Fibroblast of mammary gland (primary cell): ENCODE measurements around the gene MCM3.

Experiments used
- DNase-seq: peaks from one replicate; pipeline ENCODE4 v3.0.0-alpha.2; 2010; ENCODE audit warnings: low read depth
- H3K4me3 ChIP-seq: 2 replicates; pipeline ENCODE4 v1.5.1; 2011; ENCODE audit warnings: low read depth, mild to moderate bottlenecking, low read length, moderate library complexity; ENCODE audit not compliant: control insufficient read depth
- TF ChIP-seq, protein P1 (sequence below): conservative IDR thresholded peaks from 2 replicates; pipeline ENCODE4 v1.5.1; 2011; ENCODE audit warnings: low read depth, low read length, inconsistent platforms; ENCODE audit not compliant: control insufficient read depth, insufficient read depth

Gene MCM3

DNA sequence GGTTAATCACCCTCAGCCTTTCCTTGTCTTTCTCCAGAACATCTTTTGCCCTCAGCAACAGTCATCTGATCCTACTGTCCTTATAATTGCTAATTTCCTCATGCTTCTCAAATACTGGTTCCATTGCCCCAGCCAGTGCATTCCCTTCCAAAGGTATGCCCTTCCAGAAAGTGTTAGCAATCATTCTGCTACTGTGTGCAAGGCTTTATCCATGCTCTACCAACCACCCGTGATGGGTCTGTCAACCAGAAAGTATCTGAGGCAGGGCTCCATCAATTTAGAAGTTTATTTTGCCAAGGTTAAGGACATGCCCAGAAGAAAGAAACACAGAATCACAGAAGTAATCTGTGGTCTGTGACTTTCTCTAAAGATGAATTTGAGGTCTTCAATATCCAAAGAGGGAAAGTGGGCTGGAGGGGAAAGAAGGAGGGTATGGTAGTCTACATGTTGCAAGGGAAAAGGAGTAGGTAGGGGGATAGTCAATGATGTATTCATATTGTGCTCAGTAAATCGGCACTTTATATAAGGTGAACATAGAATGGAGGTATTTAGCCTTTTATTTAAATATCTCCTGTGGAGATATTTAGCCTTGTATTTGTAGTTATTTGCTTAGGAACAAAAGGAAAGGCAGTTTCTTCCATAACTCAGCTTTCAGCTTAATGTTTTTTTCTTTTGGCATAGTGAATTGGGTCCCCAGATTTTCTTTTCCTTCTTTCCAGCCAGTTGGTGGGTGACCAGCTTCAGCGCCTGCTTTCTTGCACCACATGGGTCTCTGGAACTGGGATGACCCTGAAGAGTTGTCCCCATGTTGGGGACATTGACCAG, 42.2 kb upstream of the MCM3 start:
- TF ChIP-seq, protein P1, sequence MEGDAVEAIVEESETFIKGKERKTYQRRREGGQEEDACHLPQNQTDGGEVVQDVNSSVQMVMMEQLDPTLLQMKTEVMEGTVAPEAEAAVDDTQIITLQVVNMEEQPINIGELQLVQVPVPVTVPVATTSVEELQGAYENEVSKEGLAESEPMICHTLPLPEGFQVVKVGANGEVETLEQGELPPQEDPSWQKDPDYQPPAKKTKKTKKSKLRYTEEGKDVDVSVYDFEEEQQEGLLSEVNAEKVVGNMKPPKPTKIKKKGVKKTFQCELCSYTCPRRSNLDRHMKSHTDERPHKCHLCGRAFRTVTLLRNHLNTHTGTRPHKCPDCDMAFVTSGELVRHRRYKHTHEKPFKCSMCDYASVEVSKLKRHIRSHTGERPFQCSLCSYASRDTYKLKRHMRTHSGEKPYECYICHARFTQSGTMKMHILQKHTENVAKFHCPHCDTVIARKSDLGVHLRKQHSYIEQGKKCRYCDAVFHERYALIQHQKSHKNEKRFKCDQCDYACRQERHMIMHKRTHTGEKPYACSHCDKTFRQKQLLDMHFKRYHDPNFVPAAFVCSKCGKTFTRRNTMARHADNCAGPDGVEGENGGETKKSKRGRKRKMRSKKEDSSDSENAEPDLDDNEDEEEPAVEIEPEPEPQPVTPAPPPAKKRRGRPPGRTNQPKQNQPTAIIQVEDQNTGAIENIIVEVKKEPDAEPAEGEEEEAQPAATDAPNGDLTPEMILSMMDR = no peak
- DNase-seq = no peak
- no peak overlapping the region for H3K4me3 ChIP-seq

DNA sequence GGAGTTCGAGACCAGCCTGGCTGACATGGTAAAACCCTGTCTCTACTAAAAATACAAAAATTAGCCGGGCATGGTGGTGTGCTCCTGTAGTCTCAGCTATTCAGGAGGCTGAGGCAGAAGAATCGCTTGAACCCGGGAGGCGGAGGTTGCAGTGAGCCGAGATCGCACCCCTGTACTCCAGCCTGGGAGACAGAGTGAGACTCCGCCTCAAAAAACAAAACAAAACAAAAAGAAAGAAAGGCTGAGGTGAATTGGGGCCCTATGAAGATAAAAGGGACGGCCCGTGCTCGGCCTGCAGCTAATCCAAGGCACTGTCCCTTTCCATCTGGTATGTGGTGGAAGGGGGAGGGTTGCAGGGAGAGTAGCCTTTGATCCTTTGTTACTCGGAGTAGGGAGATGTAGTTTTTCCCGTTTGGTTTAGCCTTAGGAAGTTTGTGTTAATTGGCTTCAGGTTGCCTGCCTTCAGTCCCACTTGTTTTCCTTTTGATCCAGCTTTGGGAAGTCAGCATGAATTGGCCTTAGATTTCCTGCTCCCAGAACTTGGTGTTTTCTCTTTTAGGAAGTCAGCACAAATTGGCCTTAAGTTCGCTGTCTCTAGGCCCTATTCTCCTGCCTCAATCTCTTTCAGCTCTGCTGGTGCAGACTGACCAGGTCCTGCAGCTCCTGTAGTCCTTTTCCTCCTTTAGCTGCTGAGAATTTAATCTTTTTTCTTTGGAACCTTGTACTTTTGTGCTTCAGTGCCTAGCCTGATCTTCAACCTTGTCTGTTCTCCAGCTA, 41.3 kb upstream of the MCM3 start:
- no peak overlapping the region for H3K4me3 ChIP-seq
- TF ChIP-seq, protein P1 = no peak
- no peak for DNase-seq

DNA sequence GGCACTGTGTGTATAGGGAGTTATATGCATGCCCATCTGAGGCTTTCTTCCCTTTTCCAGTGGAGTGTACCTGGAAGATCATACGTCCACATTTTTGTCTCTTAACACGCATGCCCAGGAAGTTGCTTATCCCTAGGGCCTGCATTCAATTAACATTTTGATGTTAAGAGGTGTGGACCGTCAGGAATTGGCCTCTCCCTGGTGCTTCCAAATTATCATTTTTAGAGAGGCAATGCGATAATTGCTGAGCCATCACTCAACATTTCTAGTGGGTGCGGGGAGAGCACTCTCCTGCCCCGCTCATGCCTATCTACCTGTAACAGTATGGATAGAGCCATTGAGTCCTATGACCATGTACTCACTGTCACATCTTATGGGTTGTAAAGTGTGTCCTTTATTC, 39.6 kb upstream of the MCM3 start:
- no peak for DNase-seq
- TF ChIP-seq, protein P1 = no peak
- H3K4me3 ChIP-seq = no peak overlapping the region

DNA sequence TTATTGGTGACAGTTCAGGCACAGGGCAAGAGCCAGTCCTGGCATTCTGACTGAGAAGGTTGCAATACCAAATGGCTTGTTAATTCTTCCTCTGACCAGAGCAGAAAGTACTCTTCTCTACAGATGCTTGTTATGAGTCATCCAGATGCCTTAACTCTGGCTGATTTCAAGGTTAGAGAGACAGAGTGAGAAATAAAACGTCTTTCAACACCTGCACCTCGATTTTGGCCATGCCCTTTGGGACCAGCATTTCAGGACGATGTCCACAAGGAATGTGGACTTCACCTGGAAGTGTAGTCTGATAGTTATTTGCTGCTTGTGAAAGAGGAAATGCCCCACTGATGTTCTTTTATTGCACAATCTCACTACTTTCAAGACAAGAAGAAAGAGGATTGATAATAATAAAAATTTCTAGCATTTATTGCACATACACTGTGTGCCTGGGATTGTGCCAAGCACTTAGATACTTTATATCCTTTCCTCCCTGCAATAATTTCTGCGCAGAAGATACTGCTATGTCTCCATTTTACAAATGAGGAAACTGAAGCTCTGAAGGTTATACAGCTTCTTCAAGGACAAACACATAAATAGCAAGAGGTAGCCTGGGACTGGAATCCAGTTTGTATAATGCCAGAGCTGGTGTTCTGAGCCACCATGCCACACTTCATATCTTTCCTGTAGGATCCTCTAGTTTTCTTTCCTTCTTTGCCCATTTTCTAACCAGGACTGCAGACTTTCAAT, 33.5 kb upstream of the MCM3 start:
- DNase-seq = peak; percentile 64
- H3K4me3 ChIP-seq = no peak overlapping the region
- TF ChIP-seq, protein P1 = no peak

DNA sequence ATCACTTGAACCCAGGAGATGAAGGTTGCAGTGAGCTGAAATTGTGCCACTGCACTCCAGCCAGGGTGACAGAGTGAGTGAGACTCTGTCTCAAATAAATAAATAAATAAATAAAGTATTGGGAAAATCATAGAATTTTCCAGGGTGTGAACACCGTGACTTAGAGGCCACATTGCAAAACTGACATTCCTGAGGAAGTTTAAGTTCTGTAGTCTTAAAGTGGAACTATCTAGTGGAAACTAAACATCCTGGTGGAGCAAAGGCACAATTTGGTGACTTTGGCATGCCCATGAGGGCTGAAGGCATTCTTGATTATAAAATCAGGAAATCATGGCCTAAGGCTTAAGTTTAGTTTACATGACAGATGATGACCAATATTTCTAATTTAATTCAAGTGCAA, 32.7 kb upstream of the MCM3 start:
- TF ChIP-seq, protein P1 = no peak
- no peak for DNase-seq
- H3K4me3 ChIP-seq = no peak overlapping the region

DNA sequence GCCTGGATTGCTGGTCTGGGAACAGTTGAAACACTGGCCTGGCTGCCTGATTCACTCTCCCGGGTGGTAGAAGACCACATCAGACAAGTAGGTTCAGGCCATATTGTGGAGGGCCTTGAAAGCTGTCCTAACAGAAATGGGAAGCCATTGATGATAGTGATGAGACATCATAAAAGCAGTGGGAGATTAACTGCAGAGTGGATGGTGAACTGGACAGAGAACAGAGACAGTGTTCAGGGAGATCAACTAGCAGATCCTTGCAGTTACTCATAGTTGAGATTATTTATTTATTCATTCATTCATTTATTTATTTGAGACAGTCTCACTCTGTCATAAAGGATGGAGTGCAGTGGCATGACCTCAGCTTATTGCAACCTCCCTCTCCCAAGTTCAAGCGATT, 30.2 kb upstream of the MCM3 start:
- TF ChIP-seq, protein P1 = no peak
- H3K4me3 ChIP-seq = no peak overlapping the region
- DNase-seq = no peak
